ENCODE results near the gene PSME4.

Gene PSME4

DNA sequence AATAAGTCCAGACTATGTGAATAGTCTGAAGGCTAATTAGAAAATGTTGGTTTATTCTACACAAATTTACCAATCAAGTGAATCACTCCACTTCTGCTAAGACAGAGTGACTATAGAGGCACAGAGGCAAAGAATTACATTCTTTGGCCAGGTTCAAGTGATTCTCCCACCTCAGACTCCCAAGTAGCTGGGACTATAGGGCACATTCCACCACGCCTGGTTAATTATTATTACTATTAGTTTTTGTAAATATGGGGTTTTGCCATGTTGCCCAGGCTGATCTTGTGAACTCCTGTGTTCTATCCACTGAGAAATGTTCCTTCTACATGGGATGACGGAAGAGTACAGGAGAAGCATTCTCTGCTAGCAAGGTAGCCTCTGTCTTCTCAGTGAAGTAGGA is 37.6 kb upstream of the PSME4 start:
- no peak for DNase-seq (ENCODE audit: extremely low read depth, low read depth)

DNA sequence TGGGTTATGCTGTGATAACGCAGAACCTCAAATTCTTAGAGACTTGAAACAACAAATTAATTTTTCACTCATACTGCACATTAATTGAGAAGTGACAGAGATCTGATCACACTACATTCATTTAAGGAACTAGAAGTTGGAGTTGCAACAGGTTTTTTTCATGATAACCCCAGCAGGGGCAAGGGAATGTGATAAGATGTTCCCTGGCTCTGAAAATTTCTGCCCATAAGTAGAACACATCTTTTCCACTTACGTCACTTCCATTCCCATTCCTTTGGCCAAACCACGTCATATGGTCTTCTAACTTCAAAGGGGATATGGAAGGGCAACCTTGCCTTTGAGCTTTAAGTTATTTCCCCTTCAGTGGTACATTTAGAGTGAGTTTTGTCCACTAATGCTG is 29.7 kb upstream of the PSME4 start:
- no peak for DNase-seq (ENCODE audit: extremely low read depth, low read depth)
- TF ChIP-seq, protein P1, sequence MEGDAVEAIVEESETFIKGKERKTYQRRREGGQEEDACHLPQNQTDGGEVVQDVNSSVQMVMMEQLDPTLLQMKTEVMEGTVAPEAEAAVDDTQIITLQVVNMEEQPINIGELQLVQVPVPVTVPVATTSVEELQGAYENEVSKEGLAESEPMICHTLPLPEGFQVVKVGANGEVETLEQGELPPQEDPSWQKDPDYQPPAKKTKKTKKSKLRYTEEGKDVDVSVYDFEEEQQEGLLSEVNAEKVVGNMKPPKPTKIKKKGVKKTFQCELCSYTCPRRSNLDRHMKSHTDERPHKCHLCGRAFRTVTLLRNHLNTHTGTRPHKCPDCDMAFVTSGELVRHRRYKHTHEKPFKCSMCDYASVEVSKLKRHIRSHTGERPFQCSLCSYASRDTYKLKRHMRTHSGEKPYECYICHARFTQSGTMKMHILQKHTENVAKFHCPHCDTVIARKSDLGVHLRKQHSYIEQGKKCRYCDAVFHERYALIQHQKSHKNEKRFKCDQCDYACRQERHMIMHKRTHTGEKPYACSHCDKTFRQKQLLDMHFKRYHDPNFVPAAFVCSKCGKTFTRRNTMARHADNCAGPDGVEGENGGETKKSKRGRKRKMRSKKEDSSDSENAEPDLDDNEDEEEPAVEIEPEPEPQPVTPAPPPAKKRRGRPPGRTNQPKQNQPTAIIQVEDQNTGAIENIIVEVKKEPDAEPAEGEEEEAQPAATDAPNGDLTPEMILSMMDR (IDR thresholded peaks at IDR 0.05; ENCODE audit: low read depth, low read length): no peak

More for the DNA sequence above, 37.6 kb upstream of the PSME4 start:
- TF ChIP-seq, protein P1 (IDR thresholded peaks at IDR 0.05; ENCODE audit: low read depth, low read length): no peak

DNA sequence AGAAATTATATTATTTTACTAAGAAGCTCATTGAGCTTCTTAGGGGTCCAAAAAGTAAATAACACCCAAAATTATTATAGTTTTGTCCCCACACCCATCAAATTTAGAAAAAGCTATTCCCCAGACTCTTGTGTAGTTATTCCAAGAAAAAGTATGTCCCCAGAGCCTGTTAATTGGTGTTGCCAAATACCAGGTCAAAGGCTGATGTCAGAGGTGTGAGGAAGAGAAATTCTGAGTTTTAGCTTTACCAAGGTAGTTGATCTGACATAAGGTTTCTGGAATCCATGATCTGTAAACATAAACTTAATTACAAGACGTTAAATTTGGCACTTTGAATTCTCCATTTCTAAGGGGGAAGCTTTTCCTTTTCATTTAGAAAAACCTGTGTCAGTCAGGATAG is 29.3 kb upstream of the PSME4 start:
- TF ChIP-seq, protein P1 (IDR thresholded peaks at IDR 0.05; ENCODE audit: low read depth, low read length): no peak
- no peak for DNase-seq (ENCODE audit: extremely low read depth, low read depth)

DNA sequence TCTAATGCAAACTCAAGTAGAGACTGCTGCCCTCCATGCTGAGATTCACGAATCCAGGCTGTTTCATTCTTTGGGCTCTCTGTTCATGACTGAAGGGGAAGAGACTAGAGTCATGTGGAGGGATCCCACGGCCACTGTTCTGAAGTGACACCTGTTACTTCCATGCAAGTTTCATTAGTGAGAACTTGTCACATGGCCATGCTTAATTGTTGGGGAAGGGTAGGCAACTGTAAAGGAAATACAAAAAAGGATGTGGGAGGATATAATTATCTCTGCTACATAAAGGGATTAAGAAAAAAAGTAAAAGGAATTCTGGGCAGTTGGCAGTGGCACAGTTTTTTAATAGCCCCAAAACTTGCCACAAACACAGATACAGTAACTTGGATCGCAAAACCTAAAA is 28.0 kb upstream of the PSME4 start:
- DNase-seq (ENCODE audit: extremely low read depth, low read depth): no peak
- TF ChIP-seq, protein P1 (IDR thresholded peaks at IDR 0.05; ENCODE audit: low read depth, low read length): no peak

DNA sequence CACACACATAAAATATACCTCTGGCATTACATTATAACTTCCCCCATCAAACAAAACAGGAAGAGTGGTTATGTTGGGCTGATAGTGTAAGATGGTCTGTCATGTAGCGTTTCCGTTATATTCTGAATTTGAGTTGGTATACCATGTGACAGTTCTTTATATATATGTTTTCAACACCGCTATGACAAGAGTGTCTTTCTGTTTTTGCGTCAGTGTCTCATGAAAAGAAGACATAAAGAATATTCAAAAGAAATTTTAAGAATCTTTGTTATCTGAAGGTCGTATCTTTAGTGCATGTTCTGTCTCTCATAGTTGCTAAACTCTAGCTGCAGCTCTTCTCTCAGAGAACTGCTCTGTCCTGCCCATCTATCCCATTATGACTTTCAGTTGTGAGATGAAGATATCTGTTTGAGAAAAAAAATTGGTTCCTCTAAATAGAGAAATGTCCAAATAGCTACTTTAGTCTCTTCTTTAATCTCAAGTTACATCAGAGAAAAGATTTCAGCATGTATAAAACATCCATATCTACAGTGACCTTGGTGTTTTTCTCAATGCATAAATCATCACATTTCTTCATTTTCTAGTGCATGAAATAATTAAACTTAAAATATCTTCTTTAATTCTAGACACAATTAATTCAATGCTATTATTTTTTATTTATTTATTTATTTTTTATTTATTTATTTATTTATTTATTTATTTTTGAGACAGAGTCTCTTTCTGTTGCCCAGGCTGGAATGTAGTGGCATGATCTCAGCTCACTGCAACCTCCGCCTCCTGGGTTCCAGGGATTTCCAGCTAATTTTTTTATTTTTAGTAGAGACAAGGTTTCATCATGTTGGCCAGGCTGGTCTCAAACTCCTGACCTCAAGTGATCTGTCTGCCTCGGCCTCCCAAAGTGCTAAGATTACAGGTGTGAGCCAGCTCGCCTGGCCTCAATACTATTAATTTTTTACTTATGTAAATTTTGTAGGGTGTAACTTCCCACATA is 24.3 kb upstream of the PSME4 start:
- TF ChIP-seq, protein P1 (IDR thresholded peaks at IDR 0.05; ENCODE audit: low read depth, low read length): no peak
- DNase-seq (ENCODE audit: extremely low read depth, low read depth): no peak

DNA sequence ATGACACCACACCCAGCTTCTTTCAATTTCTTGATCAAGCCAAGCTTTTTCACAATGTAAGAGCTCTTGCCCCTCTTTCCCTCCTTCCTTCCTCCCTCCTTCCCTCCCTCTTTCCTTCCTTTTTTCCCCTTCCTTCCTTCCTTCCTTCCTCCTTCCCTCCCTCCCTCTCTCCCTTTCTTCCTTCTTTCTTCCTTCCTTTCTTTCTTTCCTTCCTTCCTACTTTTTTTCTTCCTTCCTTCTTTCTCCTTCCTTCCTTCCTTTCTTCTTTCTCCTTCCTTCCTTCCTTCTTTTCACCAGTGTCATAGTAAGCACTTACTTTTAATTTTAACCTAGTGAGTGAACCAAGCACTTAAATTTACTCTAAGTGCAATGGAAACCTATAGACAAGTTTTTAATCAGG is 21.2 kb upstream of the PSME4 start:
- TF ChIP-seq, protein P1 (IDR thresholded peaks at IDR 0.05; ENCODE audit: low read depth, low read length): no peak
- DNase-seq (ENCODE audit: extremely low read depth, low read depth): no peak

DNA sequence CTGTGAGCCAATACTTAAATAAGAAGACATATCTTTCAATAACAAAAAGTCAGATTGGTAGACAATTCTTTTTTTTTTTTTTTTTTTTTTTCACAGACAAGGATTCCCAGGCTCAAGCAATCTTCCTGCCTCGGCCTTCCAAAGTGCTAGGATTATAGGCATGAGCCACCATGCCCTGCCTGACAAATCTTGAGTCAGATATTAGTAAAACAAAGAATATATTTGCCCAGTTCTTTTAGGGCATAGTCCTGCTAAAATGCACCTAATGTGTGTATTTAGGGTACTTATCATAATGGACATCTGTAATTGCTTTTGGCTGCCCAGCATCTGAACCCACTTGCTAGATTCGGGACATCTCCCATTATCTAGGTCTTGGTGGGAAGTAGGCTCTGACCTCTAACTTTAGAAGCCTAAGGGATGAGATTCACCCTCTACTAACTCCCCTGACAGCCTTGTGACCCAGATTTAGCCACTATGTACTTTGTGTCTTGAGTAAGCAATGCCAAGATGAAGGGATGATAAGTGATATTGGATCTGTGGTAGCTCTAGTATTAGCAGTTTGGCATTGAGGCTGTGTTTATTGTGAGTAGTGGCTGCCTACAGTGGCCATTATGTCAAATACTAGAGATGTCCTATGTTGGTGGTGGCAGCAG is 18.5 kb upstream of the PSME4 start:
- TF ChIP-seq, protein P1 (IDR thresholded peaks at IDR 0.05; ENCODE audit: low read depth, low read length): no peak
- no peak for DNase-seq (ENCODE audit: extremely low read depth, low read depth)

Measured in AG09319 (cell line).